ENCODE measurements around the gene SQSTM1. TPM values are rescaled to one million over a fixed set of nuclear protein-coding genes. Genes with fewer than 3 reads are reported as not detected.

Gene SQSTM1
- total and polyA plus RNA-seq, 4 donors, result 127 to 330 (median 256) TPM

- WGBS, result 76% methylated on average over 23 of the region's 23 CpGs
- H3K4me3 ChIP-seq (ENCODE audit: low read depth in 1 of 3, low read length in 3 of 3), result peak overlapping the region in 1 of 3 donors; percentile 51
- no peak for DNase-seq (ENCODE audit: low spot score)
Observed at GRCh38 chr5:179816401-179816795, 4.3 kb upstream of the SQSTM1 start.

More at GRCh38 chr5:179816401-179816795, 4.3 kb upstream of the SQSTM1 start:
- no peaks in the 10 kb centered on the region for H3K36me3 ChIP-seq (ENCODE audit: control insufficient read depth in 4 of 4, insufficient read depth in 3 of 4, low read depth in 1 of 4, low read length in 3 of 4)
- no peaks in the 10 kb centered on the region for H3K9me3 ChIP-seq (ENCODE audit: control insufficient read depth in 4 of 4, low read length in 3 of 4)
- no peaks in the 10 kb centered on the region for H3K27me3 ChIP-seq (ENCODE audit: control insufficient read depth in 4 of 4, insufficient read depth in 4 of 4, low read length in 3 of 4)
- no peak overlapping the region for H3K27ac ChIP-seq (ENCODE audit: low read depth in 1 of 2, low read length in 2 of 2)
- H3K4me1 ChIP-seq (ENCODE audit: control insufficient read depth in 4 of 4, insufficient read depth in 4 of 4, low read length in 3 of 4), result peaks cover 21 to 54% (median 33%) of the 10 kb centered on the region in 4 donors
- TF ChIP-seq EGR1 (IDR thresholded peaks at IDR 0.05; ENCODE audit: low read depth in 2 of 2) (no peak), FOXA1 (IDR thresholded peaks at IDR 0.05) (no peak), HNF4G (IDR thresholded peaks at IDR 0.05) (no peak), YY1 (IDR thresholded peaks at IDR 0.05) (no peak), TAF1 (conservative IDR thresholded peaks at IDR 0.05) (no peak), SP1 (IDR thresholded peaks at IDR 0.05) (no peak), ZBTB33 (IDR thresholded peaks at IDR 0.05) (no peak), FOXA2 (IDR thresholded peaks at IDR 0.05) (no peak), RAD21 (IDR thresholded peaks at IDR 0.05) (no peak), HNF4A (conservative IDR thresholded peaks at IDR 0.05) (no peak), JUND (IDR thresholded peaks at IDR 0.05) (no peak), GABPA (IDR thresholded peaks at IDR 0.05 in 1 of 2, conservative IDR thresholded peaks at IDR 0.05 in 1 of 2) (no peak)
- TF ChIP-seq, protein P1, sequence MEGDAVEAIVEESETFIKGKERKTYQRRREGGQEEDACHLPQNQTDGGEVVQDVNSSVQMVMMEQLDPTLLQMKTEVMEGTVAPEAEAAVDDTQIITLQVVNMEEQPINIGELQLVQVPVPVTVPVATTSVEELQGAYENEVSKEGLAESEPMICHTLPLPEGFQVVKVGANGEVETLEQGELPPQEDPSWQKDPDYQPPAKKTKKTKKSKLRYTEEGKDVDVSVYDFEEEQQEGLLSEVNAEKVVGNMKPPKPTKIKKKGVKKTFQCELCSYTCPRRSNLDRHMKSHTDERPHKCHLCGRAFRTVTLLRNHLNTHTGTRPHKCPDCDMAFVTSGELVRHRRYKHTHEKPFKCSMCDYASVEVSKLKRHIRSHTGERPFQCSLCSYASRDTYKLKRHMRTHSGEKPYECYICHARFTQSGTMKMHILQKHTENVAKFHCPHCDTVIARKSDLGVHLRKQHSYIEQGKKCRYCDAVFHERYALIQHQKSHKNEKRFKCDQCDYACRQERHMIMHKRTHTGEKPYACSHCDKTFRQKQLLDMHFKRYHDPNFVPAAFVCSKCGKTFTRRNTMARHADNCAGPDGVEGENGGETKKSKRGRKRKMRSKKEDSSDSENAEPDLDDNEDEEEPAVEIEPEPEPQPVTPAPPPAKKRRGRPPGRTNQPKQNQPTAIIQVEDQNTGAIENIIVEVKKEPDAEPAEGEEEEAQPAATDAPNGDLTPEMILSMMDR (IDR thresholded peaks at IDR 0.05; ENCODE audit: low read depth, low read length, missing input control), result no peak
- TF ChIP-seq, protein P2, sequence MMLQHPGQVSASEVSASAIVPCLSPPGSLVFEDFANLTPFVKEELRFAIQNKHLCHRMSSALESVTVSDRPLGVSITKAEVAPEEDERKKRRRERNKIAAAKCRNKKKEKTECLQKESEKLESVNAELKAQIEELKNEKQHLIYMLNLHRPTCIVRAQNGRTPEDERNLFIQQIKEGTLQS (IDR thresholded peaks at IDR 0.05), result no peak
- TF ChIP-seq, protein P3, sequence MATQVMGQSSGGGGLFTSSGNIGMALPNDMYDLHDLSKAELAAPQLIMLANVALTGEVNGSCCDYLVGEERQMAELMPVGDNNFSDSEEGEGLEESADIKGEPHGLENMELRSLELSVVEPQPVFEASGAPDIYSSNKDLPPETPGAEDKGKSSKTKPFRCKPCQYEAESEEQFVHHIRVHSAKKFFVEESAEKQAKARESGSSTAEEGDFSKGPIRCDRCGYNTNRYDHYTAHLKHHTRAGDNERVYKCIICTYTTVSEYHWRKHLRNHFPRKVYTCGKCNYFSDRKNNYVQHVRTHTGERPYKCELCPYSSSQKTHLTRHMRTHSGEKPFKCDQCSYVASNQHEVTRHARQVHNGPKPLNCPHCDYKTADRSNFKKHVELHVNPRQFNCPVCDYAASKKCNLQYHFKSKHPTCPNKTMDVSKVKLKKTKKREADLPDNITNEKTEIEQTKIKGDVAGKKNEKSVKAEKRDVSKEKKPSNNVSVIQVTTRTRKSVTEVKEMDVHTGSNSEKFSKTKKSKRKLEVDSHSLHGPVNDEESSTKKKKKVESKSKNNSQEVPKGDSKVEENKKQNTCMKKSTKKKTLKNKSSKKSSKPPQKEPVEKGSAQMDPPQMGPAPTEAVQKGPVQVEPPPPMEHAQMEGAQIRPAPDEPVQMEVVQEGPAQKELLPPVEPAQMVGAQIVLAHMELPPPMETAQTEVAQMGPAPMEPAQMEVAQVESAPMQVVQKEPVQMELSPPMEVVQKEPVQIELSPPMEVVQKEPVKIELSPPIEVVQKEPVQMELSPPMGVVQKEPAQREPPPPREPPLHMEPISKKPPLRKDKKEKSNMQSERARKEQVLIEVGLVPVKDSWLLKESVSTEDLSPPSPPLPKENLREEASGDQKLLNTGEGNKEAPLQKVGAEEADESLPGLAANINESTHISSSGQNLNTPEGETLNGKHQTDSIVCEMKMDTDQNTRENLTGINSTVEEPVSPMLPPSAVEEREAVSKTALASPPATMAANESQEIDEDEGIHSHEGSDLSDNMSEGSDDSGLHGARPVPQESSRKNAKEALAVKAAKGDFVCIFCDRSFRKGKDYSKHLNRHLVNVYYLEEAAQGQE (IDR thresholded peaks at IDR 0.05), result no peak
- TF ChIP-seq, protein P4, sequence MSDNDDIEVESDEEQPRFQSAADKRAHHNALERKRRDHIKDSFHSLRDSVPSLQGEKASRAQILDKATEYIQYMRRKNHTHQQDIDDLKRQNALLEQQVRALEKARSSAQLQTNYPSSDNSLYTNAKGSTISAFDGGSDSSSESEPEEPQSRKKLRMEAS (IDR thresholded peaks at IDR 0.05), result no peak
- no peak overlapping the region for H3K9ac ChIP-seq (ENCODE audit: low read depth in 1 of 2, low read length in 2 of 2)

Data from liver (tissue), 9 donors.